Tongue (tissue), 2 donors: Measurements from ENCODE around the gene GSX1. TPM values are rescaled to one million over a fixed set of nuclear protein-coding genes. Genes with fewer than 3 reads are reported as not detected.
A peak's percentile ranks its signal among the peaks of the same experiment; 100 is the strongest.
"Not testable (repeated sequence)": the region's sequence is repeated elsewhere in the genome, so short reads cannot be mapped to it uniquely, and the experiment has no call there.

ENCODE experiments used
- DNase-seq: peaks from one replicate; pipeline ENCODE4 v3.0.0-alpha.2; 2015
- total RNA-seq: library from RNA; depleted of rRNA; stranded (reverse); fragments of >200 nt; gene quantifications from one replicate; pipeline ENCODE4 v1.2.3, GENCODE V29; 2014

GSX1 gene
- total RNA-seq, 1 donor from 2014 or later, result not detected

DNA sequence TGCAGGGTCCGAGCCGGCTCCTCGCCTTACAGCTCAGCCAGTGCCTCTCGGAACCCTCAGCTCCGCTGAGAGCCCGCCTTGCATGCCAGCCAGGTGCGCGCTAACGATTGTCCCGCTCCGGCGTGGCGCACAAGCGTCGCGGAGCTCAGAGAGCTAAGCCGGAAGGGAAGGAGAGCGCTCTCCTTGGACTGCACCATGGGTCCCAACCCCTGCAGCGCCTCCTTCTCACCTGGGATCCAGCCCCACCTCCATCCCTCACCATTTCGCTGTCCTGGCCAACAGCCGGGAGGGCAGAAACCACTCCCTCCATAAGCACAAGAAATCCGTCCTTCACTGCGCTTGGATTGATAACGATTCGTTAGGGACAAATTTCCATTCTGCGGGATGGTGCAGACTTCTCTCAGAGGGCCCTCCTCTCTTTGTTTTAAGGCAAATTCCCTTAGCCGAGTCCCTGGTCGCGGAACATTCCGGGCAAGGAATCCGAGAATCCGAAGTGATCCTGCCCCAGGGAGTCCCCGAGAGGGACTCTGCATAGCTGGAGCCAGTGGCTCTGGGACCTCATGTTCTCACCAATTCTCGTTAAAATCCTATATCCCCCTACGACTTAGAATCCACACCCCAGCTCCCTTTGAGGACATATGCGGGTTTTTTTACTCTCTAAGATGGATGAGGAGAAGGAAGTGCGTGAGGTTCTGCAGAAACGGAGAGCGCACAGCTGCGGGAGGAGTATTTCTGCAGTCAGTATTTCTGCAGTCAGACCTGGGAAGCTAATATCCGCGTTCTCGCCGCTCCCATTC is 2.8 kb downstream of the GSX1 start:
- no peak for DNase-seq

DNA sequence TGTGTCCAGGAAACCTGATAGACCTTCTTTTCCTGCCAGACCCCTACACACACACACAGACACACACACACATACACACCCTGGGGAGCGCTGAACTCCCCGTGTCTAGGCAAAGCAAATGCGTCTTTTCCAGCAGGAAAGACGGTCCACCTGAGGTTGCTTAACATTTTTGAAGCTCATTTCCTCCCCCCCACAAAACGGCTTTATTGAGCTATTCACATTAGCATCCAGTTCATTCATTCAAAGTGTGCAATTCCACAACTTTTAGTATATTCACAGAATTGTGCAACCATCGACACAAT is 3.4 kb downstream of the GSX1 start:
- no peak for DNase-seq

DNA sequence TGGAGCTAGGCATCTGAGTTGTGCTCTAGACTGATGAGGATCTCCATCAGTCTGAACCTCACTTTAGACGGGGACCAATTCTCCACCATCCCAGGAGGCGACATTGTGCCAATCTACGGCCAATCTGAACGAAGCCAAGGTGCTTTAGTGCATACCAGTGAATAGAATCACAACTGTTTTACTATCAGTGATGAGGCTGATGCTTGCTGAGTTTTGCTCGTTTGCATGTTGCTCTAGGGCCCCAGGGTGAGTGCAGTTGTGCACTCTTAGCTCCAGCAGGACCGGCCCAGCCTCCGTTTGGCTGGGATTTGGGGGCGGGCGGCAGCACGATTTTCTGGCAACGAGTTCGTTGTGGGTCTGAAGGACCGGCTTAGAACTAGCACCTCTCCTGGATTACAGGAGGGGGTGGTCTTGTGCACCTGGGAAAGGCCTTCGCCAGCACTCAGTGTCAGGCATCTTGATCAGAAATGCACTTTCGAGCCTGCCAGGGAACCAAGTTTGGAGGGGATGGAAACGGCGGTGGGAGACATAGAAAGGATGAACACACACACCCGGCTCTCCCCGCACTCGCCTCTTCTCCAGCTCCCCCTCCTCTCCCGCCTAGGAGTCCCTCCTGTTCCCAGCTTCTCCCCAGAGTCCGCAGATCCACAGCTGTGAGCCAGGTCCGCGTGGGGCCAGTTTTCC is 4.4 kb downstream of the GSX1 start:
- no peak for DNase-seq

DNA sequence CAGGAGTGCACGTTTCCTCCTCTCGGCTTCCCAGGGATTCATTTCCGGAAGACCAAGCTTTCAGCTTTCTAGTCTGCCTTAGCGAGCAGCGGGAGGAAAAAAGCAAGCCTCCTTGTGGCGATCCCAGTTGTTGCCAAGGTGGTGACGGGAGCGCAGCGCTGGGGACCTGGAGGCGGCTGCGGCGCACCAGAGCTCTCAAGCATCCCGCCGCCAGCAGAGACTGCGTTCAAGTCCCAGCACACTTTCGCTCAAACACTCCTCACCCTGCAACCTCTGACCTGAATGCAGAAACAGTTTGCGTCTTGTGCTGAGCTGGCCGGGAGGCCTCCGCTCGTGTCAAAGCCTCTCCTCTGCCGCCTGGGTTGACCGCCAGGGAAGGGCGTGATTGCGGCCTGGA is 4.9 kb downstream of the GSX1 start:
- peak; percentile 14 for DNase-seq

DNA sequence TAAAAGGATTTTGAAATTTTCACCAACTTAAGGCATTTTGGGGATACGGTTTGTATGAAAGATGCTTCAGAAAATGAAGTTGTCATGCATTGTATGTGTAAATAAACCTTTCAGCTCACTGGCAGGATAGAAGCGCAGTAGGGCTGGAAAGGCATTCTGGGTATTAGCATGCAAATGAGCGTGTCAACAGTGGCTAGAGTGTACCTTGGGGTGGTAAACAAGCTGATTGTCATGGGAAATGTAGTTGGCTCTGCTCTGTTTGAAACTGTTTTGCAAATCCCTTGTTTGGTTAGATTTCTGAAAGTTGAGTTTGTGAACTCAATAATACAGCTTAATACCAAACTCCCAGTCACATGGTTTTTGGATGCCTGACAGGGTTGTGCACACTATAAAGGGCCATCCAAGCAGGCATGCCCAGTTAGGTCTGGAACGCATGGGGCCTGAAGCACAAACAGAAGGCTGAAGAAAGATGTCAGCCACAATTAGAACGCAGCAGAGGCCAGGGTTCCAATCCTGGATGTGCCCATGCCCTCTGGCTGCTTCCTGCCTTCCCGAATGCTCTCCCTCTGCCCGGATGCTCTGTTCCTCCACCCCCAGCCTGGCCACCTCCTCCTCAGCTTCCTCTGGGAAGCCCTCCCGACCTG is 14.6 kb downstream of the GSX1 start:
- DNase-seq, result no peak

DNA sequence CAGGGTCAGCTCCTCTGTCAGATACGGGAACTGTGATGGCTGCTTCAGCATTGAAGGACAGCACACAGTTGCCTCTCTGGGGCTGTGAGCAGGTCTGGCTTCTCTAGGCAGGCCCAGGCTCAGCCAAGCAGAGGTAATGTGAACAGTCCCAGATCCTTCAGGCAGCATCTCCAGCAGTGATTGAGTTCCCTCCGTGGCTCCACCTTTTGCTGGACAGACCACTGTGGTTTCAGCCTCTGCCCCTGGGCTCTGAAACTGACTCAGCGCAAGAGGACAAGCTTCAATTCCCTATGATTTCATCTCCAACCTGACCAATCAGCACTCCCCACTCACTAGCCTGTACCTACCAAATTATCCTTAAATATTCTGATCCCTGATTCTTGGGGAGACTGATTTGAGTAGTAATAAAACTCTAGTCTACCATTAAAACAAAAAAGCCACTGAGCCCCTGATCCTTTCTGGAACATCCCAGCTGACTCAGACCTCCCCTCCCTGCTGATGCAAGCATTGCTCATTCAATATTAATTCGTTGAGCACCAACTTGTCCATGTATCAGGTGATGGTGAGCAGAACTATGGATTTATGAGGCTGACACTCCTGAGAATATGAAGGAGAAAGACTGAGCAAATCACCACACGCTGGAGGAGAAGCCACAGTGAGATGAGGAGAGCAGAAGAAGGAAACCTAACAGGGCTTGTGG is 16.7 kb downstream of the GSX1 start:
- no peak for DNase-seq

DNA sequence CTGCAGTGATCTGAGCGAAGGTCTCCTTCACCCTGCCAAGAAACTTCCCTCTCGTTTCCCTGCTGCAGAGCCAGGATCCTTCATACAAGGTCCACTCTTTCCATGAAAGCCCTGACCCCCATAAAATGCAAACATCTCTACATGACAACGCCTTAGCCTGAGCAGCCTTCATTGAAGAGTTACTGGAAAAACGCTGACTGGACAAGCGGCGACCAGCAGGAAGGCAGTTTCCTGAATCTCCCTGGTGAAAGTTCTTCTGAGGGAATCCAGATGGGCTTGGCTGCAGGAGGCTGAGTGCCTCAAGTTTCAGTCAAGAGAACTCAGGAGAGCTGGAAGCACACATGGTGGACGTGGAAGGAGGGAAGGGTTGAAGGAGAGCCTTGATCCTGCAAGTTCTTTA is 17.7 kb downstream of the GSX1 start:
- no peak for DNase-seq

DNA sequence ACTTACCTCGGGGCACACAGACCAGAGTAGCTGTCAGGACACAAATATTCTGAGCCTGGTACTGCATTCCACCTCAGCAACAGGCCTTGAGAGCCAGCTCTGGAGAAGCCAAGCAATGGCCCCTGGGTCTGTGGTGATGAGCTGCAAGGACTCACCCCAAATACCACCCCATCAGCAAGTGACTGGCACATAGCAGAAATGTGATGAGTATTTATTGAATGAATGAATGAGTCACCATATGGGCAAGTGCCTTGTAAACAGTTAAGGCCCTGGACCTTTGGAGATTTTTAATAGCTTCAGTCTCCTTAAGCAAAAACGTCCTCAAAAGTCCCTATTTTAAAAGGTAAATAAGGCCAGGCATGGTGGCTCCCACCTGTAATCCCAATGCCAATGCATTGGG is 18.2 kb downstream of the GSX1 start:
- DNase-seq, result no peak

DNA sequence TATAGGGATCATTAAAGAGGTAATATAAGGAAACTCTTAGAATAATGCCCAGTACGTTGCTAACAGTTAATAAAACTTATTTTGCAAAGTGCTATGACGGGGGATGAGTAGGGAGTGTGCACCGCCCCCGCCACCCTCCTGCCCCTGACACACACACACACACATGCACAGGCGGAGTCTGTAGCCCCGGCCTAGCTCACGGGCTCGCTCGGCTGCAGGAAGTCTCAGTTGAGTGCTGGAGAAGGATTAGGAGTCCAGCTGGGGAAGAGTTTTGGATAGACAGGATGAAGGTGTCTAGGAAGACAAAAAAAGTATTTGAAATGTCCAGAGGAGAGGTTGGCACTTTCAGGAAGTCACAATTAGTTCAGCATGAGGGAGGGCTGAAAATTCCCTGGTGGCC is 21.5 kb downstream of the GSX1 start:
- DNase-seq, result no peak

DNA sequence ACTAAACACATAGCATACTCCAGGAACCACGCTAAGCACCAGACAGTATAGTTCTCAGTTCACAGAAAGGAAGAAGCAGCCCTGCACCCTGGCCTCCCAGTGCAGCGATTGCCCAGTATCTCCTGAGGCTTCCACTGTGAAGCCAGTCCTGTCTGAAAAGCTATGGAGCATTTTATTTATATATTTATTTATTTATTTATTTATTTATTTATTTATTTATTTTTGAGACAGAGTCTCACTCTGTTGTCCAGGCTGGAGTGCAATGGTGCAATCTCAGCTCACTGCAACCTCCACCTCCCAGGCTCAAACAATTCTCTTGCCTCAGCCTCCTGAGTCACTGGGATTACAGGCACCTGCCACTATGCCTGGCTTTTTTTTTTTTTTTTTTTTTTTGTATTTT is 25.5 kb downstream of the GSX1 start:
- not testable (repeated sequence) for DNase-seq

DNA sequence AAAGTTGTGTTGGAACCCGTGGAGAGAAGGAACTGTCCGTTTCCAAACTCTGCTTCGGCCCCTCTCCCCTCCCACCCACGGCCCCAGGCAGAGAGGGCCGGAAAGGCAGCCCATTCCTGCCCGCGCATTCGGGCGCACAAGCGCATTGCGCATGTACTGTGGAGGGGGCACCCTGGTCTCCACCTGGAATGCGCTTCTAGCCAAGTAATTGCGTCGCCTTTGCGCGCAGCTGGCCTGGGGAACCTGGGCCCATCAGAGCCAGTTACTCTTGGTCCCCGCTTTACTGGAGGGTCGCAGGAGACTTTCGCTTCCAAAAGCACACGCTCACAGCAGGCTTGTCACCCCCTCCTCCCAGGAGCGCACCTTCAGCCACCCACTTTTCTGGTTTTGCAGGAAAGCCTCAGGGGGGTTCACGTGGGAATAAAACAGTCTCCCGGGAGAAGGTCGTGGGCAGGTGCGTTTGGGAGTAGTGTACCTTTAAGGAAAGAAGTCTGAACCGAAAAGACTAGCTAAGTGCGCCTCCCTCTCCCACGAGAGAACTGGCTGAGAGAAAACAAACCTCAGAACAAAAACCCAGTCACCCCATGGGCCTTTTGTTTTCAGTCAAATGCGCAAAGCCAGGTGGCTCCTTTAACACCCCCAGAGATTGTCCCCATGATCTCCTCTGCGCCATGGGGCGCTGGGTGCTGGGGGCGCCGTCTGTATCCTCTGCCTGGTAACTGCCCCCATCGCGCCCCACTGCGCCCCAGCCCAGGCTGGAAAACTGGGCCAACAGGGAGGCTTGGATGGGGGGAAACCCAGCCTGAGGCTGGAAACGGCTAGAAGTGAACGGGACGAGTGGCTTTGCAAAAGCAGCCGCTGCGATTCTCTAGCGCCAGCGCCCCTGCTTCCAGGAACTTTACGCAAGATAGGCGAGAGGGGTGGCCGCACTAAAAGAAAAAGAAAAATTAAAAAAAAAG is 28.5 kb downstream of the GSX1 start:
- DNase-seq, result no peak

DNA sequence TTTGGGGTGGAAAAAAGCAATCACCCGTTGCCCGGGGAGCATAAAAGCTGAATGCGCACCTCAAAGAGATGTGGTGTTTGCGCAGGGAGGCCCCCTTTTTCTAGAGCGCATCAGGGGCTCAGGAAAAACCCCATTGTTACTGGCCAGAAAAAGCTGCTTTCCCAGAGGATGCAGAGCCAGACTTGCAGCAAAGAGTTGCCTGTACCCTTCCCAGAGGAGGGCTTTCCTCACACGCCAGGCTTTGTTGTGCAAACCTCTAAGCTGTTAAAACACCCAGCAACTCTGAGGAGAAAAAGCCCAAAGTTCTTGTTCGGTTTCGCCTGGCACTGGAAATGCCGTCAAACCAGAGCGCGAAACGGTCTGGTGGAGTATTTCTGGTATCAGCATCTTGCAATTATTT is 29.3 kb downstream of the GSX1 start:
- DNase-seq, result no peak

DNA sequence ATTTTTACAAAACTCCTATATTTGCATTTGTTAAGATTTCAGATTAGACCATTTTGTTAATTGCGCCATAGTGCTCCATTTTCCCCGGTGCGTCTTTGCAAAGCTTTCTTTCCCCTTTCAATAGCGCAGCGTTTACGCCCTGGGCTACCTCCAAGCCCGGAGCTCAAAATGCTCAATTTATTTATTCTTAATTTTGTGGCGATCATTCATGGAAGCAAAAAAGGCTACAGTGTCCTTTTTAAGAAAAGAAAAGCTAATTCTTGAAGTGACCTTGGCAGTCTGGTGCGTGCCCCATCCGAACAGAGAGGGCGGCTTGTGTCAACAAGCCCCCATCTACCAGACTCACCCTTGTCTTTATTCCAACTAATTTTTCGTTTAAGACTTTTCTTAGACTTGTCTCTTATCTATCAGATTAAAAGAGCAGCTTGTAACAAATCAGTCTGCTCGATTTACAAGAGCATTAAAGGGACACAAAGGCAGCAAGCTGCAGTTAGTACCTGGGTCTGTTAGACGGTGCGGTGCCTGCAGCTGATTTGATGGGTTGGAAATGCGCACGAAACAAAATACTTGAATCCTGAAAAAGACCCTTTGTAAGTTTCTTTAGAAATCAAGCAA is 30.1 kb downstream of the GSX1 start:
- DNase-seq, result no peak

DNA sequence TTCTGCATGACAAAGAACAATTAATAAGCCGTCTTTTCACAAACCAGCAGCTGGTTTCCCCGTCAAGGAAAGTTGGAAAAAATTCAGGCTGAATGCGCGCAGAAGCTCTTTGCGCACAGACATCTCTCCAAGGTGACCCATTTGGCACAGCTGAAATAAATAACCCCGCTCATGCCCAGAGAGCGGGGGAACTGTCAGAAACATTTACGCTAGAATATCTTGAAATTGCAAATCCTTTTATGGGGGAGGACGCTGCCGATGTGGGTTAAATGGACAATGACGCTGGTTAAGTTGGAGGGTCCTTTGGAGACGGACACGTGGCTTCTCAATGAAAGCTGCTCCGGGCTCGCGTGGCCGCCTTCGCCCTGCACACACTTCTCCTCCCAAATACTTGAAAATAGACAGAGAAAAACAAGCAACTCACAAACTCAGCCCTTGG is 30.6 kb downstream of the GSX1 start:
- no peak for DNase-seq

DNA sequence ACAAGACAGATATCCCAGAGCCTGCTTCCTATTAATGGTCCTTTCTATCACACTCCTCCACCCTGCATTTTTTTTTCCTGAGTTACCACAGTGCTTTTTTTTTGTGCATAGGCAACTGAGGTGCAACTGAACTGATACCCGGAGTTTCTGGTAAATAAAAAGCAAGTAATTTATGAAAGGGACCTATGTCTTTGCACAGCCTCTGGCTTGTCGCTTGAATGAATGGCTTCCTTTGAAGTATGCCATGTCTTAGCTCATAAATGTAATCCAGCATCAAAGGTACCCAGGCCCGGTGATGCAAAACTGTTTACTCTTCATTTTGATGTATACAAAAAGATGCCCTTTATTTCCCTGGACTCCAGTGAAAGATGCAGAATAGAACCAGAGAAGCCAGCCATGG is 31.8 kb downstream of the GSX1 start:
- no peak for DNase-seq

DNA sequence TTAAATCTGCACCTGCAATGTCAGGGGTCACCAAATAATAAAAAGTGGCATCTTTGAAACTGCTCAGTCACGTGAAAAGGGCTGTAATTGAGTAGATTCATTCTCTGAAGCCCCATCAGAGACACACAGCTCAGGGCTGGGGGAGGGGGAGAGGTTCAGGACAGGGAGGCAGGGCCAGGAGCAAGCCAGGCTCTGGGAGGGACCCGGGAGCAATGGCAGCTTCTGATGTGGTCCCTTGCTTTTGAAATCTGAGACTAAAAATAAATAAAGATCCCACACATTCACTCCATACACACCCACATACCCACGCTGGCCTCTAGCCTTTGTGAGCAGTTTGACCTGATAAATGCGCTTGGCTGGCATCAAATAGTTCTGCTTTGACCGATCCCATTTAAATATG is 32.8 kb downstream of the GSX1 start:
- no peak for DNase-seq

DNA sequence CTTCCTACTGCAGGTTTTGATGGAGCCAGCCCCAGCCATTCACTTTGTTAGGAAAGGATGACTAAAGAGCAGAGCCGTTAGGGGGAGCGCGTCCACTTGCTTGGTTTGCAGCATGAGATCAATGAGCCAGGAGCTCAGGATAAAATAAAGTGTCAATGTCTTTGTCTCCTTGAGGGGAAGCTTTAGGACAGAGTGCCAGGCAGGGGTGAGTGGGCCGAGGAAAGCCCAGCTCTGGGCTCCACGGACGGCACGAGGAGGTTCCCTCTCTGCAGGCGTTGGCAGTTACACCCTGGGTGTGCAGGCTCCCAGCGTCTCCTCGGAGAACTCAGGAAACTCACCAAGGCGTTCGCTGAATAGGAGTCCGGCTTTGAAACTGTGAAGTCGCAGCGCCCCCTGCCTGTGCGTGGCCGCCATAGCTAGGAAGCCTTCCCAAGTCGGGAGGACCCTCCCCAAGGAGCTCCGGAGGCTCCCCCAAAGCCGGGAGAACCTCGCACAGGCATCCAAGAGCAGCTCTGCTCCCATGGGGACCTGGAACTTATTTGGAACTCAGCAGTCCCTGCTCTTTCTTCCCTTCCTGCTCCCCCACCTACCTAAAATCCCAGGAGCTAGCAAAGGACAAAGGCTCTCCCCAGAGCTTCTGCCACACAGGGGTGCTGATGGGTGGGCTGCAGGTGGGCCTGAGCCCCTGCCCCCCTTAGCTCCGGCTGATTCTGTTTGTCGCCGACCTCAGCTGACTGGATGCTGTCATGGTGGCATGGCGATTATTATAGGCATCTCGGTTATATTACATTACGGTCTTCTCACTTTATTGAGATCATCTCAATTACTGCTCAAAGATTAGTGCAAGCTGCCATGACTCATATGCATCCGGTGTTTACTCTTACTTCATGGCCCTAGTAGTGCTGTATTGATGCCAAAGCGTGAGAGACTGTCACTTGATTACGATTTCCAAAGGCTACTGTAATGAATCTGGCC is 34.4 kb downstream of the GSX1 start:
- DNase-seq, result peak; percentile 90

DNA sequence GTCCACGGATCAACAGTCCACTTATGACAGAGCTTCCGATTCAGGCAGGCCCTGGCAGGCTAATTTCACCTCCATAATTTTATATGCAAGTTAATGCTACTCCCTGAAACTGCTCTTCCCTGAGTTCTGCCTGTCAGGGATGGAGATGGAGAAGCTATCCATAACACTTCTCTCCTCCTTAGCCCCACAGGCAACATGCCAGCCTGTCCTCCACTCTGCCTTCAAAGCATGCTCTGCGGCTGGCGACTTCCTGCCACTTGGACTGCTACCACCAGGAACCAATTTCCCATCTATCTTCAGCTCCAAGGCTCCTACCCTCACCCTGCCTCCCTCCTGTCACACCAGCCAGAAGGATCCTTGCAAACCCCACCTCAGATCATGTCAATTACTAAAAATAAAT is 35.4 kb downstream of the GSX1 start:
- DNase-seq, result no peak

DNA sequence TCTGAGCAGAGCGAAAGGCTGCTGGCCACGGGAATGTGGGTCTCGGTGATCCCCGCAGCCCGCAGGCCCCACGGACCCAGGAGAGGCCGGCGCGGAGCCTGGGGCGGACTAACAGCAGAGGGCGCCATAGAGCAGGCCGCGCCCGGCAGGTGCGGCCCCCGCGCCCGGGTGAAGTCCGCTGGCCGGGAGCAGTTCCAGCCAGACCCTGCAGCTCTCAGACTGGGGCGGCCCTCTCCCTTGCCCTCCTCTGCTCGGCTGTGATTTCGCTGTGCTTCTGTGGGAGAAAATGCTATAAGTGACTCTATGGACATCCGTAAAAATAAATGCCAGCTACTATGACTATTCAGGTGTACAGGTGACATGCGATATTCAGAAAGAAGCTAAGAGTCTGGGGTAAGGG is 37.7 kb downstream of the GSX1 start:
- DNase-seq, result peak; percentile 51

DNA sequence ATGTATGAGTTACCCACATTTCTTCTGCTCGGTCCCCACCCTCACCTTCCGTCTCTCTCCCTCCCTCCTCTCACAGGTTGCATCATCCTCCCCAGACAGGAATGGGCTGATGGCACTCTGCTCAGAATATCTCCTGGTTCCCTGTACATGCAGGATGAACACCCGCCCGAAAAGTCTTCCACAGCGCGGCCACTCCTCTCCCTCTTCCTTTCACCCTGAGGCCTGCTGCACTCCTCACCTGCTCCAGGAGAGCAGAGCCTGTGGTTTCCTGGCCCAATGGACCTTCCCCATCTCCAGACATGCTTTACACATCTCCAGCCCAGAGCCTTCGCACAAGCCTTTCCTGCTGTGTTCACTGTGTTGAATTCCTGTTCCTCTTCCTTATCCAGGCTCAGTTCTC is 40.9 kb downstream of the GSX1 start:
- DNase-seq, result no peak
